B cell (primary cell): ENCODE measurements around the gene HOXD8. TPM values are rescaled to one million over a fixed set of nuclear protein-coding genes. Genes with fewer than 3 reads are reported as not detected.

Experiments used
- ATAC-seq: fragments of 200-7000 bp; cut with Tn5 transposase; one replicate; pipeline ENCODE4 v1.10.0; 2021; ENCODE audit warnings: low read depth, mild to moderate bottlenecking, moderate number of reproducible peaks, moderate library complexity
- CTCF ChIA-PET: fragments of 350-600 bp; sonication (Branson Sonifier 250); formaldehyde crosslinking; loops from one replicate; lab custom pipeline; 2021; ENCODE audit warnings: antibody characterized with exemption, inconsistent platforms; lab: Charles Lee
- POLR2A ChIA-PET: fragments of 350-600 bp; sonication (Branson Sonifier 250); formaldehyde crosslinking; loops from one replicate; lab custom pipeline; 2021; ENCODE audit warnings: antibody characterized with exemption; lab: Charles Lee
- DNase-seq: peaks from one replicate; pipeline ENCODE4 v3.0.0; 2013
- H2AFZ ChIP-seq: 2 replicates; pipeline ENCODE4 v1.6.1; 2012; ENCODE audit warnings: mild to moderate bottlenecking, low read depth, low read length; ENCODE audit not compliant: insufficient read depth, poor library complexity, severe bottlenecking
- H3K27ac ChIP-seq, 2 donors: 1 replicate in 1 of 2; 2 replicates in 1 of 2; pipeline ENCODE4 v1.5.1; 2012 to 2013; ENCODE audit warnings: low read length in 2 of 2, mild to moderate bottlenecking in 2 of 2, moderate library complexity in 1 of 2
- H3K27me3 ChIP-seq, 4 experiments: fragments of 200-600 bp in 1 of 4; sonication (generic) in 1 of 4; replicated peaks in 1 of 4; 1 replicate in 2 of 4; 2 replicates in 2 of 4; pipeline versions ENCODE4 v1.6.1 to v1.7.0; 2013 to 2016; ENCODE audit warnings: low read length in 3 of 4, mild to moderate bottlenecking in 2 of 4, mixed read lengths in 1 of 4, moderate library complexity in 1 of 4; ENCODE audit not compliant: insufficient read depth in 4 of 4, control insufficient read depth in 3 of 4; ENCODE audit errors: control extremely low read depth in 1 of 4
- H3K36me3 ChIP-seq, 2 experiments: replicated peaks in 1 of 2; 1 replicate in 1 of 2; 2 replicates in 1 of 2; pipeline versions ENCODE4 v1.6.1 to v1.7.1; 2013; ENCODE audit warnings: low read length in 1 of 2; ENCODE audit not compliant: insufficient read depth in 2 of 2, control insufficient read depth in 1 of 2; ENCODE audit errors: control extremely low read depth in 1 of 2, extremely low read depth in 1 of 2
- H3K4me1 ChIP-seq, 2 donors: fragments of 200-600 bp in 1 of 2; sonication (generic) in 1 of 2; 1 replicate in 1 of 2; 2 replicates in 1 of 2; pipeline versions ENCODE4 v1.5.1 to v1.6.1; 2013 to 2017; ENCODE audit warnings: low read length in 2 of 2; ENCODE audit not compliant: control insufficient read depth in 2 of 2, insufficient read depth in 2 of 2
- H3K4me2 ChIP-seq: replicated peaks from 2 replicates; pipeline ENCODE3; 2012; ENCODE audit warnings: mild to moderate bottlenecking, low read depth, low read length; ENCODE audit not compliant: poor library complexity, severe bottlenecking
- H3K4me3 ChIP-seq, 5 experiments: fragments of 200-600 bp in 1 of 5; sonication (generic) in 1 of 5; 1 replicate in 3 of 5; 2 replicates in 2 of 5; pipeline versions ENCODE4 v1.5.1 to v1.7.0; 2011 to 2016; ENCODE audit warnings: low read length in 4 of 5, mild to moderate bottlenecking in 4 of 5, low read depth in 2 of 5, control low read depth in 1 of 5, moderate library complexity in 1 of 5; ENCODE audit not compliant: insufficient read depth in 1 of 5; ENCODE audit errors: control extremely low read depth in 1 of 5, extremely low read depth in 1 of 5
- H3K79me2 ChIP-seq: fragments of 200-600 bp; sonication (generic); one replicate; pipeline ENCODE4 v1.6.0; 2016; ENCODE audit warnings: low read length; ENCODE audit not compliant: control insufficient read depth, insufficient read depth
- H3K9ac ChIP-seq: fragments of 200-600 bp; sonication (generic); 2 replicates; pipeline ENCODE4 v1.6.1; 2017; ENCODE audit warnings: mild to moderate bottlenecking, low read length, moderate library complexity
- H3K9me3 ChIP-seq, 3 donors: one replicate each; pipeline versions ENCODE4 v1.6.1 to v1.7.1; 2013; ENCODE audit warnings: low read length in 2 of 3; ENCODE audit not compliant: control insufficient read depth in 2 of 3, insufficient read depth in 1 of 3; ENCODE audit errors: control extremely low read depth in 1 of 3
- H4K20me1 ChIP-seq: 2 replicates; pipeline ENCODE4 v1.6.0; 2012; ENCODE audit warnings: mild to moderate bottlenecking, low read length; ENCODE audit not compliant: insufficient read depth, control insufficient read depth, poor library complexity, severe bottlenecking
- H3K27ac Mint-ChIP-seq: one replicate; pipeline ENCODE4 v1.8.0; 2021; ENCODE audit warnings: mixed read lengths
- H3K27me3 Mint-ChIP-seq: one replicate; pipeline ENCODE4 v1.8.0; 2021; ENCODE audit warnings: mixed read lengths
- H3K4me1 Mint-ChIP-seq: one replicate; pipeline ENCODE4 v1.8.0; 2021; ENCODE audit warnings: mixed read lengths
- H3K4me3 Mint-ChIP-seq: one replicate; pipeline ENCODE4 v1.8.0; 2021; ENCODE audit warnings: mixed read lengths
- H3K9me3 Mint-ChIP-seq: one replicate; pipeline ENCODE4 v1.8.0; 2022; ENCODE audit warnings: mixed read lengths; ENCODE audit not compliant: insufficient read depth
- EZH2 ChIP-seq: IDR thresholded peaks from 2 replicates; pipeline ENCODE4 v1.6.1; 2012; ENCODE audit warnings: borderline replicate concordance, low read depth, mild to moderate bottlenecking, moderate library complexity, low read length; ENCODE audit not compliant: insufficient read depth, poor library complexity, severe bottlenecking
- WGBS: methylation state at CpG from one replicate; pipeline ENCODE4 v1.1.5; 2013; ENCODE audit warnings: missing lambda C conversion rate; ENCODE audit not compliant: insufficient coverage; 5-methylcytosine and 5-hydroxymethylcytosine counted together
- intact Hi-C: fragments of 100-400 bp; cut with micrococcal nuclease; formaldehyde crosslinking; loops from one replicate; pipeline ENCODE4 v1.10.0; 2022
- polyA plus RNA-seq: library from polyadenylated mRNA; depleted of rRNA; stranded (reverse); fragments of >200 nt; gene quantifications from 2 replicates; pipeline ENCODE4 v1.2.3, GENCODE V29; 2012
- total RNA-seq, 2 donors: library from RNA; stranded (reverse); fragments of 120-200 nt in 1 of 2; gene quantifications; 1 replicate in 1 of 2; 2 replicates in 1 of 2; pipeline versions ENCODE4 v1.2.3 to v1.2.4, GENCODE V29; 2013 to 2022
- TF ChIP-seq, protein P1 (sequence below): fragments of 200-600 bp; IDR thresholded peaks from one replicate; pipeline ENCODE4 v1.8.0; 2022; ENCODE audit warnings: antibody characterized with exemption, mild to moderate bottlenecking

The HOXD8 gene
- total and polyA plus RNA-seq, 2 donors (not counting 1 experiment from before 2014, with no cell fraction given): not detected

- Histone ChIP-seq H3K4me3 (no peak overlapping the region), H3K9ac (no peak overlapping the region), H3K36me3 (no peaks in the 10 kb centered on the region), H3K9me3 (peaks cover 1 to 67% (median 22%) of the 10 kb centered on the region in 3 donors), H4K20me1 (no peaks in the 10 kb centered on the region), H3K27me3 (peaks cover 0 to 93% (median 83%) of the 10 kb centered on the region in 4 experiments), H3K4me2 (peak overlapping the region; percentile 32), H3K79me2 (no peaks in the 10 kb centered on the region), H3K4me1 (peaks cover 13 to 16% of the 10 kb centered on the region in 2 donors), H2AFZ (no peak overlapping the region), H3K27ac (no peak overlapping the region)
- POLR2A ChIA-PET: no interaction called here
- Mint-ChIP-seq H3K9me3 (peaks cover 3% of the 10 kb centered on the region), H3K27ac (no peak overlapping the region), H3K4me1 (peaks cover 11% of the 10 kb centered on the region), H3K27me3 (peaks cover 79% of the 10 kb centered on the region), H3K4me3 (peak overlapping the region; percentile 26)
- TF ChIP-seq, protein P1, sequence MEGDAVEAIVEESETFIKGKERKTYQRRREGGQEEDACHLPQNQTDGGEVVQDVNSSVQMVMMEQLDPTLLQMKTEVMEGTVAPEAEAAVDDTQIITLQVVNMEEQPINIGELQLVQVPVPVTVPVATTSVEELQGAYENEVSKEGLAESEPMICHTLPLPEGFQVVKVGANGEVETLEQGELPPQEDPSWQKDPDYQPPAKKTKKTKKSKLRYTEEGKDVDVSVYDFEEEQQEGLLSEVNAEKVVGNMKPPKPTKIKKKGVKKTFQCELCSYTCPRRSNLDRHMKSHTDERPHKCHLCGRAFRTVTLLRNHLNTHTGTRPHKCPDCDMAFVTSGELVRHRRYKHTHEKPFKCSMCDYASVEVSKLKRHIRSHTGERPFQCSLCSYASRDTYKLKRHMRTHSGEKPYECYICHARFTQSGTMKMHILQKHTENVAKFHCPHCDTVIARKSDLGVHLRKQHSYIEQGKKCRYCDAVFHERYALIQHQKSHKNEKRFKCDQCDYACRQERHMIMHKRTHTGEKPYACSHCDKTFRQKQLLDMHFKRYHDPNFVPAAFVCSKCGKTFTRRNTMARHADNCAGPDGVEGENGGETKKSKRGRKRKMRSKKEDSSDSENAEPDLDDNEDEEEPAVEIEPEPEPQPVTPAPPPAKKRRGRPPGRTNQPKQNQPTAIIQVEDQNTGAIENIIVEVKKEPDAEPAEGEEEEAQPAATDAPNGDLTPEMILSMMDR: peak; percentile 10
- TF ChIP-seq EZH2: peak; percentile 2
- ATAC-seq (no peak), DNase-seq (peak; percentile 40)
- CTCF ChIA-PET: interaction anchor here (0.9 to 1.5 kb wide), 2 partner anchors 38 to 86 kb away, joined by 4 read pairs; partner anchors contain the start of gene LNPK
- intact Hi-C loops: no loop called here
- 8% methylated on average over 41 of the region's 49 CpGs for WGBS
Observed at GRCh38 chr2:176088048-176088936, 41.2 kb upstream of the HOXD8 start.
